Activated CD4-positive, alpha-beta T cell treated with anti-CD3 and anti-CD28 coated beads, Interleukin-2, amount 10 ng/mL, durations not matched to agents 24 days and 14 days (primary cell): ENCODE measurements around the gene PRRT1. TPM values are rescaled to one million over a fixed set of nuclear protein-coding genes. Genes with fewer than 3 reads are reported as not detected.

Source experiments
- DNase-seq: peaks from one replicate; pipeline ENCODE4 v3.0.0; 2022
- H3K27ac Mint-ChIP-seq: one replicate; pipeline ENCODE4 v1.8.0; 2022; ENCODE audit warnings: mild to moderate bottlenecking, mixed read lengths
- H3K27me3 Mint-ChIP-seq: one replicate; pipeline ENCODE4 v1.8.0; 2022; ENCODE audit warnings: mixed read lengths
- H3K36me3 Mint-ChIP-seq: one replicate; pipeline ENCODE4 v1.8.0; 2022; ENCODE audit warnings: low read depth, mild to moderate bottlenecking, mixed read lengths
- H3K4me1 Mint-ChIP-seq: one replicate; pipeline ENCODE4 v1.8.0; 2021; ENCODE audit warnings: mixed read lengths
- H3K4me3 Mint-ChIP-seq: one replicate; pipeline ENCODE4 v1.8.0; 2022; ENCODE audit warnings: mild to moderate bottlenecking, moderate library complexity, mixed read lengths
- H3K9me3 Mint-ChIP-seq: one replicate; pipeline ENCODE4 v1.8.0; 2021; ENCODE audit warnings: mixed read lengths
- intact Hi-C: fragments of 100-400 bp; cut with micrococcal nuclease; formaldehyde crosslinking; loops from one replicate; pipeline ENCODE4 v1.15.1; 2023
- total RNA-seq: library from RNA; stranded (reverse); gene quantifications from 2 replicates; pipeline ENCODE4 v1.2.3, GENCODE V29; 2022

The PRRT1 gene
- total RNA-seq, 1 donor from 2014 or later: 0.35 TPM

DNA sequence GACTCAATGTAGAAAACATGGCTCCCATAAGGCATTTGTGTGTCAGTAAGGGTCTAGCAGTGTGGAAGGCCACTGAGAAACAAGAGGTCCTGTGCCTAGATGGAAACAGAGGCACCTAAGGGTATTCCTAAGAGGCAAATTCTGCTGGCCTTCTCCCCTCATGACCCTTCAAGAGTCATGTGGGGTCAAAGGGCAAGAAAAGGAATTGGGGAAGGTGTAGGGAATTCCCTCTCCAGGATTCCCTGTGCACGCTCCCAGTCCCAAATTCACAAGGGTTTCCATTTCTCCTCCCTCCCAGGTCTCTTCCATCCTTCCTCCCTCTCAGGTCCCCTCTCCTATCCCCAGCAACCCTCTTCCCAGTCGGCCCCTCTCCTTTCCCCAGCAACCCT lies 23.6 kb upstream of the PRRT1 start:
- no peaks in the 10 kb centered on the region for H3K27me3 Mint-ChIP-seq
- DNase-seq: no peak
- no peaks in the 10 kb centered on the region for H3K9me3 Mint-ChIP-seq
- peaks cover 55% of the 10 kb centered on the region for H3K4me1 Mint-ChIP-seq
- intact Hi-C loops: loop anchor here (5.0 to 10.0 kb wide), 5 partner anchors 218 to 1239 kb away; partner anchors contain the start of genes BRD2, CUTA, HSD17B8 and NELFE
- H3K27ac Mint-ChIP-seq: peak overlapping the region; percentile 95
- H3K4me3 Mint-ChIP-seq: peak overlapping the region; percentile 86
- H3K36me3 Mint-ChIP-seq: peaks cover 19% of the 10 kb centered on the region

GRCh38 chr6:32174416-32174815 lies 22.7 kb upstream of the PRRT1 start:
- no peak overlapping the region for H3K27ac Mint-ChIP-seq
- intact Hi-C loops: loop anchor here (10.0 kb wide), 2 partner anchors 1030 to 1240 kb away; partner anchors contain the start of genes CUTA, HSD17B8, PHF1 and RING1
- peaks cover 24% of the 10 kb centered on the region for H3K36me3 Mint-ChIP-seq
- no peaks in the 10 kb centered on the region for H3K27me3 Mint-ChIP-seq
- peak overlapping the region; percentile 86 for H3K4me3 Mint-ChIP-seq
- H3K9me3 Mint-ChIP-seq: no peaks in the 10 kb centered on the region
- DNase-seq: no peak
- H3K4me1 Mint-ChIP-seq: peaks cover 53% of the 10 kb centered on the region

DNA sequence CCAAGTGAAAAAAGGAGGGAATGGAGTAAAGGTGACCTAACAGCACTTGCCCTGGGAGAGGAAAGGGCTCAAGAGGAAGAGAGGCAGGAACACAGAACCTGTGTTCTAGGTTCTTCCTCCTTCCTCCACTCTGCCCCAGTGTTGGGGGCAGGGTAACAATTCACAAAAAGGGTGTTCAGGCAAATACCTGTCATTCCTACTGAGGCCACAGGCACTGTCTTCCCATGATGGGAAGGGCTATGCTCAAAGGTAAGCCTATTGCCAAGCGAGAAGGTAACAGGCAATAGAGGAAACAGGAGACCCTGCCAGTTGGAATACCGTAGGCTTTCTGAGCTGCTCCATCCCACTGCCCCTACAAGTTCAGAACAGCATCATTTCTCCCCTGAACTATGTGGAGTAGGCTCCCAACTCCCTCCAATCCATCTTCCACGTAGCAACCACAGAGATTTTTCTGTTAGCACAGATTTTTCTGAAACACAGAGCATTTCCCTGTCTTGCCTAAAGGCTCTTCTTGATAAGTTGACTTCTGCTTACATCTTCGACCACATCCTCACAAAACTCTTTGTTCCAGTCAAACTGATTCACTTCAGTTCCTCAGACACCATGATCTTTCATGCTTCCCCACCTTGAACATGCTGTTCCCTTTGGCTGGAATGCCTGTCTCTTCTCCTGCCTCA lies 21.4 kb upstream of the PRRT1 start:
- DNase-seq: no peak
- intact Hi-C loops: loop anchor here (10.0 kb wide), 2 partner anchors 1032 to 1242 kb away; partner anchors contain the start of genes CUTA, HSD17B8, PHF1 and RING1
- Mint-ChIP-seq H3K4me3 (no peak overlapping the region), H3K9me3 (no peaks in the 10 kb centered on the region), H3K4me1 (peaks cover 46% of the 10 kb centered on the region), H3K27me3 (no peaks in the 10 kb centered on the region), H3K27ac (no peak overlapping the region), H3K36me3 (peaks cover 19% of the 10 kb centered on the region)

GRCh38 chr6:32171234-32171633 lies 19.5 kb upstream of the PRRT1 start:
- intact Hi-C loops: loop anchor here (10.0 kb wide), 2 partner anchors 1034 to 1244 kb away; partner anchors contain the start of genes CUTA, HSD17B8, PHF1 and RING1
- H3K27me3 Mint-ChIP-seq: no peaks in the 10 kb centered on the region

GRCh38 chr6:32170294-32170693 lies 18.6 kb upstream of the PRRT1 start:
- intact Hi-C loops: loop anchor here (10.0 kb wide), 2 partner anchors 1035 to 1245 kb away; partner anchors contain the start of genes CUTA, HSD17B8, PHF1 and RING1
- H3K4me1 Mint-ChIP-seq: peaks cover 25% of the 10 kb centered on the region
- H3K27me3 Mint-ChIP-seq: no peaks in the 10 kb centered on the region
- DNase-seq: no peak
- no peak overlapping the region for H3K27ac Mint-ChIP-seq
- no peaks in the 10 kb centered on the region for H3K9me3 Mint-ChIP-seq
- H3K36me3 Mint-ChIP-seq: peaks cover 24% of the 10 kb centered on the region
- H3K4me3 Mint-ChIP-seq: no peak overlapping the region

More at GRCh38 chr6:32171234-32171633, 19.5 kb upstream of the PRRT1 start:
- no peak for DNase-seq
- H3K4me3 Mint-ChIP-seq: no peak overlapping the region
- no peaks in the 10 kb centered on the region for H3K9me3 Mint-ChIP-seq
- H3K27ac Mint-ChIP-seq: no peak overlapping the region
- peaks cover 31% of the 10 kb centered on the region for H3K4me1 Mint-ChIP-seq
- peaks cover 24% of the 10 kb centered on the region for H3K36me3 Mint-ChIP-seq

GRCh38 chr6:32168807-32169591 lies 17.3 kb upstream of the PRRT1 start:
- Mint-ChIP-seq H3K27ac (peak overlapping the region; percentile 42), H3K4me3 (no peak overlapping the region), H3K9me3 (no peaks in the 10 kb centered on the region), H3K36me3 (peaks cover 26% of the 10 kb centered on the region), H3K4me1 (peaks cover 19% of the 10 kb centered on the region), H3K27me3 (no peaks in the 10 kb centered on the region)
- intact Hi-C loops: no loop called here
- no peak for DNase-seq

- no peaks in the 10 kb centered on the region for H3K9me3 Mint-ChIP-seq
- no peak for DNase-seq
- H3K36me3 Mint-ChIP-seq: peaks cover 26% of the 10 kb centered on the region
- H3K4me3 Mint-ChIP-seq: no peak overlapping the region
- H3K4me1 Mint-ChIP-seq: peaks cover 13% of the 10 kb centered on the region
- H3K27me3 Mint-ChIP-seq: no peaks in the 10 kb centered on the region
- intact Hi-C loops: no loop called here
- H3K27ac Mint-ChIP-seq: no peak overlapping the region
Measured at GRCh38 chr6:32168350-32168749, 16.6 kb upstream of the PRRT1 start.

GRCh38 chr6:32167761-32168262 lies 16.1 kb upstream of the PRRT1 start:
- H3K4me1 Mint-ChIP-seq: peaks cover 8% of the 10 kb centered on the region
- no peaks in the 10 kb centered on the region for H3K9me3 Mint-ChIP-seq
- peaks cover 26% of the 10 kb centered on the region for H3K36me3 Mint-ChIP-seq
- no peak overlapping the region for H3K27ac Mint-ChIP-seq
- DNase-seq: no peak
- intact Hi-C loops: no loop called here
- no peak overlapping the region for H3K4me3 Mint-ChIP-seq
- no peaks in the 10 kb centered on the region for H3K27me3 Mint-ChIP-seq

DNA sequence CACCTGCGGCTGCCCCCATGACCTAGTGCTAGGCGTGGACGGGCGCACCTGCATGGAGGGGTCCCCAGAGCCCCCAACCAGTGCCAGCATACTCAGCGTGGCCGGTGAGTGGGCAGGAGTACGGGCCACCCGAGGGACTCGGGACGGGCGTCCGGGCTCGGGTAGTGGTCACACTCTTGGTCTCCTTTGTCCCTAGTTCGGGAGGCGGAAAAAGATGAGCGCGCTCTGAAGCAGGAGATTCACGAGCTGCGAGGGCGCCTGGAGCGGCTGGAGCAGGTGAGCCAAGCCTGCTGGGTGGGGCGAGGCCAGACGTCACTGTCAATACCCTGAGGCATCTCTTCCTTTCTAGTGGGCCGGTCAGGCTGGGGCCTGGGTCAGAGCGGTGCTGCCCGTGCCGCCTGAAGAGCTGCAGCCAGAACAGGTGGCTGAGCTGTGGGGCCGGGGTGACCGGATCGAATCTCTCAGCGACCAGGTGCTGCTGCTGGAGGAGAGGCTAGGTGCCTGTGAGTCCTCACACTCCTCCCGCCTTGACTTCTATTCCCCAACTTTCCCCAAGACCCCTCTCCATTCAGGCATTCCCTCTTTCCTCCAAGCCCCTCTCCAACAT lies 15.5 kb upstream of the PRRT1 start:
- no peaks in the 10 kb centered on the region for H3K9me3 Mint-ChIP-seq
- intact Hi-C loops: no loop called here
- no peaks in the 10 kb centered on the region for H3K27me3 Mint-ChIP-seq
- H3K4me3 Mint-ChIP-seq: no peak overlapping the region
- peaks cover 26% of the 10 kb centered on the region for H3K36me3 Mint-ChIP-seq
- DNase-seq: no peak
- H3K4me1 Mint-ChIP-seq: peaks cover 5% of the 10 kb centered on the region
- H3K27ac Mint-ChIP-seq: no peak overlapping the region

- H3K36me3 Mint-ChIP-seq: peaks cover 26% of the 10 kb centered on the region
Measured at GRCh38 chr6:32166411-32167061, 14.8 kb upstream of the PRRT1 start.

DNA sequence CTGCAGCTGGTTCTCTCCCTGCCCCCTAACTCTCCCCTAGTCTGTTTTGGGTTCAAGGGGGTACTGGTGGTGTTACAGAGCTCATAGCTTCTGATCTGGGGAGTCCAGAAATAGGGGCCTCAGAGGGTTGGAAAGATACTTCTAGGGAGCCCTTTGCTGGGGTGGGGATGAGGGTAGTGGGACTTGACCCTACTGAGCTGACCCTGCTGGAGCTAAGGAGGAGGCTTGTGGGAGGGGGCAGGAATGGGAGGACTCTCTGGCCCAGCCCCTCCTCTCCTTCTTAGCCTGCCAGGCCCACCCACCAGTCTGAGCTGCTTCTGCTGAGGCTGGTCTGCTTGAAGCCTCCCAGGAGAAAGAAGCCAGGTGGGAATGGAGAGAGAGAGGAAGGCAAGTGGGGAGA lies 12.6 kb upstream of the PRRT1 start, which contains the start of gene EGFL8:
Gene EGFL8, plus strand, starts transcription at position 301 of the 400 bp plus-strand sequence. CDS start 1,571 bp downstream, outside the sequence.
- Mint-ChIP-seq H3K27me3 (no peaks in the 10 kb centered on the region), H3K27ac (no peak within 1 kb of the TSS), H3K4me1 (peaks cover 2% of the 10 kb centered on the region), H3K4me3 (no peak within 1 kb of the TSS), H3K9me3 (no peaks in the 10 kb centered on the region), H3K36me3 (peaks cover 12% of the 10 kb centered on the region)
- intact Hi-C loops: no loop called here
- no peak for DNase-seq

More at GRCh38 chr6:32166411-32167061, 14.8 kb upstream of the PRRT1 start:
- intact Hi-C loops: no loop called here
- DNase-seq: no peak
- no peak overlapping the region for H3K4me3 Mint-ChIP-seq
- no peaks in the 10 kb centered on the region for H3K9me3 Mint-ChIP-seq
- H3K27ac Mint-ChIP-seq: no peak overlapping the region
- H3K4me1 Mint-ChIP-seq: peaks cover 5% of the 10 kb centered on the region
- H3K27me3 Mint-ChIP-seq: no peaks in the 10 kb centered on the region

- intact Hi-C loops: no loop called here
- H3K27ac Mint-ChIP-seq: no peak overlapping the region
- no peaks in the 10 kb centered on the region for H3K9me3 Mint-ChIP-seq
- H3K27me3 Mint-ChIP-seq: no peaks in the 10 kb centered on the region
- no peak overlapping the region for H3K4me3 Mint-ChIP-seq
- H3K4me1 Mint-ChIP-seq: no peaks in the 10 kb centered on the region
- DNase-seq: no peak
- peaks cover 10% of the 10 kb centered on the region for H3K36me3 Mint-ChIP-seq
Measured at GRCh38 chr6:32163559-32164258, 12.0 kb upstream of the PRRT1 start.
